ENCODE data around the gene TMA7. TPM values are rescaled to one million over a fixed set of nuclear protein-coding genes. Genes with fewer than 3 reads are reported as not detected.
"Not testable (repeated sequence)": the region's sequence is repeated elsewhere in the genome, so short reads cannot be mapped to it uniquely, and the experiment has no call there.

The TMA7 gene
- total RNA-seq, 3 donors from 2014 or later, result 130 to 193 (median 153) TPM

GRCh38 chr3:48398701-48399386 is 41.2 kb upstream of the TMA7 start:
- ATAC-seq (peak; percentile 3), DNase-seq (peak in 2 of 3 donors; percentile 3 to 19)
- no peaks in the 10 kb centered on the region for H3K4me1 ChIP-seq (ENCODE audit: low read depth)
- no peaks in the 10 kb centered on the region for H3K36me3 ChIP-seq (ENCODE audit: low read depth)
- intact Hi-C loops (cut with DNase I, micrococcal nuclease), result no loop called here
- H3K9me3 ChIP-seq, result no peaks in the 10 kb centered on the region
- no peak for TF ChIP-seq CTCF (IDR thresholded peaks at IDR 0.05)
- no peak overlapping the region for H3K4me3 ChIP-seq

- ATAC-seq, result peak; percentile 6
- peak in 2 of 3 donors; percentile 3 to 25 for DNase-seq
- intact Hi-C loops (cut with DNase I, micrococcal nuclease), result loop anchor here (2.0 to 5.0 kb wide), 2 partner anchors 37 to 38 kb away; no protein-coding TSS in a partner anchor
Measured at GRCh38 chr3:48399387-48400172, 40.5 kb upstream of the TMA7 start.

GRCh38 chr3:48400824-48401433 is 39.1 kb upstream of the TMA7 start:
- no peaks in the 10 kb centered on the region for H3K4me1 ChIP-seq (ENCODE audit: low read depth)
- peak in 2 of 3 donors; percentile 45 to 60 for DNase-seq
- H3K36me3 ChIP-seq (ENCODE audit: low read depth), result no peaks in the 10 kb centered on the region
- peak; percentile 79 for ATAC-seq
- intact Hi-C loops (cut with DNase I, micrococcal nuclease), result loop anchor here (2.0 to 5.0 kb wide), 2 partner anchors 36 kb away; no protein-coding TSS in a partner anchor
- TF ChIP-seq CTCF (IDR thresholded peaks at IDR 0.05), result peak; percentile 45
- H3K4me3 ChIP-seq, result no peak overlapping the region
- H3K9me3 ChIP-seq, result no peaks in the 10 kb centered on the region

More at GRCh38 chr3:48399387-48400172, 40.5 kb upstream of the TMA7 start:
- TF ChIP-seq CTCF (IDR thresholded peaks at IDR 0.05), result no peak
- Histone ChIP-seq H3K9me3 (no peaks in the 10 kb centered on the region), H3K4me1 (ENCODE audit: low read depth) (no peaks in the 10 kb centered on the region), H3K4me3 (no peak overlapping the region), H3K36me3 (ENCODE audit: low read depth) (no peaks in the 10 kb centered on the region)

GRCh38 chr3:48401434-48401901 is 38.6 kb upstream of the TMA7 start:
- intact Hi-C loops (cut with DNase I, micrococcal nuclease), result loop anchor here (2.0 to 5.0 kb wide), 2 partner anchors 35 to 36 kb away; no protein-coding TSS in a partner anchor
- ATAC-seq; H3K36me3 ChIP-seq (ENCODE audit: low read depth); H3K4me3 ChIP-seq; H3K4me1 ChIP-seq (ENCODE audit: low read depth); H3K9me3 ChIP-seq: not testable (repeated sequence)
- DNase-seq, result peak in 2 of 3 donors; percentile 1 to 12

GRCh38 chr3:48402281-48402732 is 37.8 kb upstream of the TMA7 start:
- DNase-seq (peak; percentile 50 to 78 (median 51)), ATAC-seq (peak; percentile 31)
- Histone ChIP-seq H3K4me1 (ENCODE audit: low read depth) (no peaks in the 10 kb centered on the region), H3K36me3 (ENCODE audit: low read depth) (no peaks in the 10 kb centered on the region), H3K9me3 (no peaks in the 10 kb centered on the region), H3K4me3 (no peak overlapping the region)
- TF ChIP-seq CTCF (IDR thresholded peaks at IDR 0.05), result no peak
- intact Hi-C loops (cut with DNase I, micrococcal nuclease), result loop anchor here in 1 of 2 donors (5.0 kb wide), 1 partner anchor 35 kb away; no protein-coding TSS in a partner anchor
